ENCODE results near the gene WWC1. TPM values are rescaled to one million over a fixed set of nuclear protein-coding genes. Genes with fewer than 3 reads are reported as not detected.
"Not testable (repeated sequence)": the region's sequence is repeated elsewhere in the genome, so short reads cannot be mapped to it uniquely, and the experiment has no call there.

The WWC1 gene
- polyA plus RNA-seq, 5 donors = 59.1 to 113 (median 88.5) TPM

DNA sequence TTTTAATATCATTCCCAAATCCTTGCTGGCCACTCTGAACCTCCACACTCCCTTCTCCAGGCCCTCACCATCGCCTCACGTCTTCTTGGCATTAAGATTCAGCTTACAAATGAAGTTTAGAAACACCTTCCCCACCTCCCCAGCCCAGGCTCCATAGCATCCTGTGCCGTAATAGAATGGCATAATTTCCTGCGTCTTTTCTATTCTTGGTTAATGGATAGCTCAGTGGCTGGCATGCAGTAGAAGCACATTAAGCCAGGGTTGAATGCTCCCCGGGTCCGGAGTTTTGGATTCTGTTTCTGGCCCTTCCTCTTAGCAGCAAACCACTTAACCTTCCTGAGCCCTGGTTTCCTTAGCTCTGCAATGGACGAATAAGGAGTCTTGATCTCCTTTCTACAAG, 13.8 kb downstream of the WWC1 start:
- no peak for DNase-seq

- no peak for DNase-seq
These were observed 15.6 kb downstream of the WWC1 start for GRCh38 chr5:168307022-168307421.

- DNase-seq = no peak
These were observed 16.6 kb downstream of the WWC1 start for GRCh38 chr5:168307925-168308584.

DNA sequence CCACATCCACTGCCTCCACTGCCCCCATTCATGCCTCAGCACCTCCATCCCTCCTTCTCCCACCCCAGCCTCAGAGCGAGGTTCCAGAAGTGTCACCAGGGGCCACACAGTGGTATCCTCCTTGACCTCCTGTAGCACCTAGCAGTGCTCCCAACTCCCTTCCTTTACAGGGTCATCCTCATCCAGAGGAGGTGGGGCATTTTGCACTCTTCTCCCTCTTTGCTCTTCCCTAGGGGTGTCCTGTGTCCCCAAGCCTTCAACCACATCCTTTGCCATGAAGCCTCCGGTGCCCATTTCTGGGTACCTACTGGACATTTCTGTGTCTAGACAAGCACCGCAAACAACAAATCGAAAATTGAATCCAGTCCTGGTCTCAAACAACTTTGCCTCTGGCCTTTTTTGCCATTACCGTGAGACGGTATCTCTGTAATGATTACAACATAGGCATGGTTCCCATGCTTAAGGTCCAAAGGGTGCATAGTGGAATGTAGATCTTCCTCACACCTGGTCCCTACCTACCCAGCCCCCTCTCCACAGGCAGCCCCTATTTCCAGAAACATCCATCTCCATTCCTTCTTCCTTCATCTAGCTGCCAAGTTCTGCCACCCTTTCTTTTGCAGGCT, 17.6 kb downstream of the WWC1 start:
- DNase-seq = no peak

DNA sequence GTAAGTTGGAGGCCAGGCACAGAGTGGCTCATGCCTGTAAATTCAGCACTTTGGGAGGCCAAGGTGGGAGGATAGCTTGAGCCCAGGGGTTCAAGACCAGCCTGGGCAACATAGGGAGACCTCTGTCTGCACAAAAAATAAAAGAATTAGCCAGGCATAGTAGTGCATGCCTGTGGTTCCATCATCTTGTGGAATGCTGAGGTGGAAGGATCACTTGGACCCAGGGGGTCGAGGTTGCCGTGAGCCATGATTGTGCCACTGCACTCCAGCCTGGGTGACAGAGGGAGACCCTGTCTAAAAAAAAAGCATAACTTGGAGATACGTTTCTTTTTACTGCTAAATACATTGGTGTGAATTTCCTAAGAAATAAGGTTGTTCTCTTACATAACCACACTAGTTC, 19.1 kb downstream of the WWC1 start:
- not testable (repeated sequence) for DNase-seq

DNA sequence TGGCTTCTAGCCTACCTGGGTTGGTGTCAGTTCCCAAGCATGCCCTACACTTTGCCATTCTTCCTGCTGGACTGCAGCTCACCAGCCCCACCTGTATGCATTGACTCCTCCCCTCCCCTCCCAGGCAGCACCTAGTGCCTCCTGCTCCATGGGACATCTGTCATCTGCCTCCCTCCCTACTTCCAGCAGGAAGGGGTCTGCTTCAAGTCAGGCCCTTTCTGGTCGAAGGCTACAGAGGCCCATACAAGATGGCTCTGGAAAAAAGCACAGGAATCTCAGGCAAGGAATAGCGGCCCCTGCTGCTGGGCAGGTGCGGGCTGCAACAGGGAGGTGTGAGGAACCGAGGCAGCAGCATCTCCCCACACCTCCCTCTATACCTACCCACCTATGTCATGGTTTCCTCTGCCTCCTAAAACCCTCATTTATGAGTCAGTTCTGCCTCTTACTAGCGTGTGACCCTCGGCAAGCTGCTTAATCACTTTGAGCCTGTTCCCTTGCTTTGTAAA, 19.7 kb downstream of the WWC1 start:
- no peak for DNase-seq

GRCh38 chr5:168312606-168313295, 21.3 kb downstream of the WWC1 start:
- DNase-seq = no peak

DNA sequence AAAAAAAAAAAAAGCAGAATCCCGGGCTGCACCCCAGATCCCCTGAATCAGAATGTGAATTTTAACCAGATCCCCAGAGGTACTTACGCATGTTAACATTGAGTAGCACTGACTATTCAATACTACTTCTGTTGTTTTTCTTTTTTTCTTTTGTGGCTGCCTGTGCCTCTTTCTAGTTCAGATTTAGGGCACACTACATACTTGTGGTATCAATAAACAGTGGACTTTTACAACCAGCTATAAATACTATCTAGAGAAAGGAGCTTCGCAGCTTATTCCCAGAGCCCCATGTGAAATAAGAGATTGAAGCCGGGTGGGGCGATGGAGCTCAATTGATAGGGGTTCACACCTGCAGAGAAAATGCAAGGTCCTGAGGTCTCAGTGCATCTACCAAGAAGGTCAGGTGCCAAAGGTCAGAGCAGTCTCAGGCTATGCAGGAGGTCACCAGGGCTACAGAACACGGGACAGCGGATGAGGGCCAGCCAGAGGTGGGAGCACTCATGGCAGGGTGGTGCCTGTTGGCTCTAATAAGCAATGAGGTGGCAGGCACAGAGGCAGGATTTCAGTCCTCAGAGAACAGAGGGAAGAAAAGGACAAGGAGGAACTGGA, 22.3 kb downstream of the WWC1 start:
- DNase-seq = no peak

- DNase-seq = no peak
These were observed 23.4 kb downstream of the WWC1 start for GRCh38 chr5:168314735-168315411.

GRCh38 chr5:168315416-168316138, 24.1 kb downstream of the WWC1 start:
- DNase-seq = no peak

GRCh38 chr5:168316139-168316578, 24.7 kb downstream of the WWC1 start:
- DNase-seq = peak in 1 of 2 donors; percentile 60

- no peak for DNase-seq
These were observed 25.7 kb downstream of the WWC1 start for GRCh38 chr5:168317096-168317520.

- DNase-seq = peak in 1 of 2 donors; percentile 79
These were observed 26.2 kb downstream of the WWC1 start for GRCh38 chr5:168317521-168318147.

GRCh38 chr5:168318240-168318639, 26.8 kb downstream of the WWC1 start:
- DNase-seq = no peak

DNA sequence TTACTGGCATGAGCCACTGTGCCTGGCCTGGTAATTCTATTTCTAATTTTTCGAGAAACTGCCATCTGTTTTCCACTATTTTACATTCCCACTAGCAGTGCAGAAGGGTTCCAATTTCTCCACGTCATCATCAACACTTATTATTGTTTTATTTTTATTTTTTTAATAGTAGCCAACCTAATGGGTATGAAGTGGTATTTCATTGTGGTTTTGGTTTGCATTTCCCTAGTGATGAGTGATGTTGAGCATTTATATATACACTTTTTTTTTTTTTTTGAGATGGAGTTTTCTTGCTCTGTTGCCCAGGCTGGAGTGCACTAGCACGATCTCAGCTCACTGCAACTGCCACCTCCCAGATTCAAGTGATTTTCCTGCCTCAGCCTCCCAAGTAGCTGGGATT, 28.3 kb downstream of the WWC1 start:
- no peak for DNase-seq

DNA sequence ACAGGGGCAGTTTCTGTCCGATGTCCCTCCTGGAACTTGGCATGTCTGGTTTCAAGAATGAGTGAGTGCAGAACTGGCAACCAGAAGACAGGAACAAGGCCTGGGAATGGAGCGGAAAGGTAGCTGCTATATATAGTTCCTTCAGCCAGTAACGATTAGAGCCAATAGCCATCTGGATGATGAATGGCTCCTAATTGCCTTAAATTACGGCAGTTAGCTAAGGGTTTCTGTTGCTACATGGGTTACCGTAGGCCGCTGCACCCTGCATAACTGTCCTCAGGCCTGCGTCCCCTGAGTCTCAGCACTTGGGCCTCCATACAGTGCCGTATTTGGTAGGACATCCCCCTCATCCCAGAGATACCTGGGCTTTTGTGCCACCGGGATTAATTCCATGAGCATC, 29.4 kb downstream of the WWC1 start:
- DNase-seq = no peak

DNA sequence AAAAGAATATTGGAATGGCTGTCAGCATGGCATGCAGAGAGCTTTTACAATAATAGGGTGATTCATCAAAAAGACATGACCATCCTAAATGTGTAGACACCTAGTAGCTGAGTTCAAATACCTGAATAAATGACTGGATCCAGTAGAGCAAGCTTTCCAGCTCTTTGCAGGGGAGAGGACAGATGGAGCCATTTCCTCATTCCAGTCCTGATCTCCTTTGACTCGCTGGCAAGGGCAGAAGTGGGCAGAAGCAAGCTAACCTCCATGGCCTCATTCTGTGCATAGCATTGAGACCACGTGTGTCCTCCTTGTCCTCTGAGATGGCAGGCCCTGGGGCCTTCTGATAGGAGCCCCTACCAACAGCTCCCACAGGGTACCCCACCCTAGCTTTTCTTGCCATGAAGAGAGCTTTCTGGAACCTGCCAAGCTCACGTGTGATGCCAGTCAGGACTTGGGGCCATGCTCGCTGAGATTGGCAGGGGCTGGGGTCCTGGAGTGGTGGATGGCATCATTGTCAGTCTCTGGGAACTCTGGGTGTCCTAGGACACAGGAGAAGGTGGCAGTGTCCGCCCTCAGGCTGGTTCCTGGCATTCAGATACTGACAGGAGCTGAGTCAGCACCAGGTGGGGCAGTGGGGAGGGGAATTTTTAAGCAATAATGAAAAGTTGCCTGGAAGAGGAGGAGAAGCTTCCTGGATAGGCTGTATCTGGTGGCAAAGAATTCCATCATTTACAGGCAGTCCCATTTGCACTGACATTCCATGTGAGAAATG, 33.6 kb downstream of the WWC1 start:
- DNase-seq = no peak

GRCh38 chr5:168327019-168327421, 35.6 kb downstream of the WWC1 start:
- DNase-seq = no peak

GRCh38 chr5:168327451-168327850, 36.0 kb downstream of the WWC1 start:
- no peak for DNase-seq

DNA sequence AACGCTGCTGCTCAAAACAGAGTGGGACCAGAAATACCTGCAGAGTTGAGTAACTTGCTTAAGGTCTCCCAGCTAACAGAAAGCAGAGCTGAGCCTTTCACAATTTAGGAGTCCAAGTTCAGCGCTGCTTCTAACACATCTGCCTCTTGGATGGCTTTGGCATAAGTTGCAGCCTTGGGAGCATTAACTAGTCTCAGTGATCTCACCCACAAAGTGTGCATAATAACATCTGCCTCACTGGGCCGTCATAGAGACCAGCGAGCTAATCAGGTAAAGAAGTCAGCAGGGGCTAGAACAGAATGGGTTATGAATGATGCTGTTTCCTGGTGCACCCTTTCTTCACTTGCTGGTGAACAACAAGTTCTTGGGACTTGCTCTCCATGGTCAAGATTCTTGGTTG, 36.5 kb downstream of the WWC1 start:
- no peak for DNase-seq

Data from right lung (tissue), 5 donors.